Activated gamma-delta T cell (primary cell): ENCODE measurements around the gene TSPAN32.
"Not testable (repeated sequence)": the region's sequence is repeated elsewhere in the genome, so short reads cannot be mapped to it uniquely, and the experiment has no call there.

Experiments used
- DNase-seq: peaks from one replicate; lab custom pipeline; 2025; lab: John Stamatoyannopoulos, UW

Gene TSPAN32

DNA sequence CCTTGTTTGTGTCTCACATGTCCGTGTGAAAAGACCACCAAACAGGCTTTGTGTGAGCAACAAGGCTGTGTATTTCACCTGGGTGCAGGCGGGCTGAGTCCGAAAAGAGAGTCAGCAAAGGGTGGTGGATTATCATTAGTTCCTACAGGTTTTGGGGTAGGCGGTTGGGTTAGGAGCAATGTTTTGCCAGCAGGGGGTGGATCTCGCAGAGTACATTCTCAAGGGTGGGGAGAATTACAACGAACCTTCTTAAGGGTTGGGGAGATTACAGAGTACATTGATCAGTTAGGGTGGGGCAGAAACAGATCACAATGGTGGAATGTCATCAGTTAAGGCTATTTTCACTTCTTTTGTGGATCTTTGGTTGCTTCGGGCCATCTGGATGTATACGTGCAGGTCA, 36.9 kb downstream of the TSPAN32 start:
- DNase-seq: not testable (repeated sequence)

GRCh38 chr11:2342557-2342956, 40.7 kb downstream of the TSPAN32 start:
- no peak for DNase-seq

GRCh38 chr11:2342981-2343380, 41.2 kb downstream of the TSPAN32 start:
- no peak for DNase-seq

- no peak for DNase-seq
Measured at GRCh38 chr11:2343502-2343901, 41.7 kb downstream of the TSPAN32 start.

DNA sequence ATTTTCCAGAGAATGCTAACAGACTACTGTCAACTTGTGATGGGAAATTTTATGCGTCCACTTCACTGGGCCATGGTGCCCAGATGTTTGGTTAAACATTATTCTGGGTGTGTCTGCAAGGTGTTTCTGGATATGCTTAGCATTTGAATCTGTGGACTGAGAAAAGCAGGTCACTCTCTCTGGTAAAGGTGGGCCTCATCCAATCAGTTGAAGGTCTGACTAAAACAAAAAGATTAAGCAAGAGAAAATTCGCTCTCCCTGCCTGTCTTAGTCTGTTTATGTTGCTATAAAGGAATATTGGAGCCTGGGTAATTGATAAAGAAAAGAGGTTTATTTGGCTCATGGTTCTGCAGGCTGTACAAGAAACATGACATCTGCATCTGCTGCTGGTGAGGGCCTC, 43.2 kb downstream of the TSPAN32 start:
- no peak for DNase-seq

GRCh38 chr11:2346014-2346413, 44.2 kb downstream of the TSPAN32 start:
- DNase-seq: no peak

GRCh38 chr11:2346586-2347307, 44.9 kb downstream of the TSPAN32 start:
- no peak for DNase-seq

GRCh38 chr11:2347308-2347830, 45.6 kb downstream of the TSPAN32 start:
- DNase-seq: no peak

GRCh38 chr11:2348986-2349385, 47.2 kb downstream of the TSPAN32 start:
- no peak for DNase-seq

GRCh38 chr11:2351701-2352100, 49.9 kb downstream of the TSPAN32 start:
- DNase-seq: no peak

DNA sequence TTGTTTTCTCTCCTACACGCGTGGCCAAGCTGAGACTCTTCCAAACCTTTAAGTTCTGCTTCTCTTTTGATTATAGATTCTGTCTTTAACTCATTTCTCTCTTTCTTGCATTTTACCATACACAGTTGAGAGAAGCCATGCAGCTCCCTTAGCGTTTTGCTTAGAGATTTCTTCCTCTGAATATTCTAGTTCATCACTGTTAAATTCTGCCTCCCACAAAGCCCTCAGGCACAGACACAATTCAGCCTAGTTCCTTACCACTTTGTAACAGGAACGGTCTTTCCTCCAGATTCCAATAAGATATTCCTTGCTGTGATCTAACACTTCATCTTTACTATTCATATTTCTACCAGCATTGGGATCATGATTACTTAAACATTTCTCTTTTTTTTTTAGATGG, 50.6 kb downstream of the TSPAN32 start:
- DNase-seq: no peak

GRCh38 chr11:2355000-2355644, 53.3 kb downstream of the TSPAN32 start:
- DNase-seq: no peak

GRCh38 chr11:2357246-2357645, 55.4 kb downstream of the TSPAN32 start:
- no peak for DNase-seq

- DNase-seq: not testable (repeated sequence)
Measured at GRCh38 chr11:2357651-2358050, 55.8 kb downstream of the TSPAN32 start.

DNA sequence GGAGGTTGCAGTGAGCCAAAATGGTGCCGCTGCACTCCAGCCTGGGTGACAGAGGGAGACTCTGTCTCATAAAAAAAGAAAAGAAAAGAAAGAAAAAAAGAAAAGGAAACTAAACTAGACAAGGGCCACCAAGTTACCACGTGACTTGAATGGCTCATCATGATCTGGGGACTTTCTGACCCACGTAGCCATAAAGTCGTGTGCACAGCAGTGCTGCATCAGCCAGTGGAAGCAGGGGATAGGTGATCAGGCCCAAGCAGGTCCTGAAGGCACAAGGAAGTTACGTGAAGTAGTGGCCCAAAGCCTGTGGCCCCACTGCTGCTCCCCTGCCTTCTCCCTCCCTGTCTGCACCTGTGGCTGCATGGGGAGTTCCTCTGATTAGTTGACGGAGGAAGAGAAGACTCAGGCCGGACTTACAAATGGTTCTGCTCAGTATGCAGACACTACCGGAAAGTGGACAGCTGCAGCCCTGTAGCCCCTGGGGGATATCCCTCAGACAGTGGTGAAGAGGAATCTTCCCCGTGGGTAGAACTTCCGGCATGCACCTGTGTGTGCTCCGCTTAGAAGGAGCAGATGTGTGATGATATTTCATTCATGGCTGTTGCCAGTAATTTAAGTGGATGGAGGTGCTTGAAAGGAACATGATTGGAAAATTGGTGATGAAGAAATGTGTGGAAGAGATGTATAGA, 57.1 kb downstream of the TSPAN32 start:
- no peak for DNase-seq

GRCh38 chr11:2359557-2359956, 57.7 kb downstream of the TSPAN32 start:
- DNase-seq: no peak

DNA sequence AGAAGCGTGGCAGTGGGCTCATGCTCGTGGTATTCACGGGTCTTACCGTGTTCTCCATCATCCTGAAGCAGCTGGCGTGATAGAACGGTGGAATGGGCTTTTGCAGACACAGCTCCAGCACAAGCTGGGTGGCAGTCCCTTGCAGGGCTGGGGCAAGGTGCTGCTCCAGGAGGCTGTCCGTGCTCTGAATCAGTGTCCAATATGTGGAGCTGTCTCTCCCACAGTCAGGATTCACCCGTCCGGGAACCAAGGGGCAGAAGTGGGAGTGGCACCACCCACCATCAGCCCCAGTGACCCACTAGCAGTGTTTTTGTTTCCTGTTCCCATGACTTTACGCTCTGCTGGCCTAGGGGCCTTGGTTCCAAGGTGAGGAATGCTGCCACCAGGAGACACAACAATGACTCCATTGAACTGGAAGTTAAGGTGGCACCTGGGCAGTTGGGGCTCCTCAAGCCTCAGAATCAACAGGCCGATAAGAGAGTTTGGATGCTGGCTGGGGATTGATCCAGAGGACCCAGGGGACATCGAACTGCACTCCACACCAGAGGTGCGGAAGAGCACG, 58.3 kb downstream of the TSPAN32 start:
- no peak for DNase-seq

- no peak for DNase-seq
Measured at GRCh38 chr11:2361565-2361964, 59.8 kb downstream of the TSPAN32 start.

DNA sequence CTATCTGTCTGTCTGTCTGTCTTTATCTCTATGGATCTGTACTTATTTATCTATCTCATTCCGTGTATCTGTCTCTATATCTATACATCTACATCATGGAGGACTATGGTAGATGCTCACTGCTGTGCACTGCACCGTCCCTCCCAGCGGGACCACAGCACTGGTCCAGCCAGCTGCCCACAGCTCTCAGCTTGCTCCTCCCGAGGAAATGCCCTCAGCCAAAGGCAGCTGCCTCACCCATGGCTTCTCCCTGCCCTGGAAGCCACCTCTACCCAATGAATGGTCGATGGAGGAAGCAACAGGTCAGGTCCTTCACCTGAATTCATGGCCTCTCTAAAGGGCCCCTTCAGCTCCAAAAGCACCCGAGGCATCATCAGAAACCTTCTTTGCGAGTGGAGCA, 60.6 kb downstream of the TSPAN32 start:
- DNase-seq: no peak

DNA sequence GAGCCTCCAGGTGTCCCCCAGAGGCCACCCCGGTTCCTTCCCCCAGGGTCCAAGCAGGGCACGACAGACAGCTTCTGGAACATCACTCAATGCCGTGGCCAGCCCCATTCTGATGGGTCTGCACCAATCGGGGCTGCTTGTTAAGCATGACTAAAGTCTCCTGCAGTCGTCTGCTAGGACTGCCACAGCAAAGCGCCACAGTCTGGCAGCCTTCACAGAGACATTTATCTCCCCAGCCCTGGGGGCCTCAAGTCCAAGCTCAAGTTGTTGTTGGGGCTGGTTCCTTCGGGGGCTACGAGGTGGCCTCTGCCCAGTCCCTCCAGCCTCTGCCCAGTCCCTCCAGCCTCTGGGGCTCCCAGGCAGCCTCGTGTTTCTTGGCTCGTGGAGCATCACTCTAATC, 61.3 kb downstream of the TSPAN32 start:
- DNase-seq: no peak

- no peak for DNase-seq
Measured at GRCh38 chr11:2363577-2364370, 62.0 kb downstream of the TSPAN32 start.

- not testable (repeated sequence) for DNase-seq
Measured at GRCh38 chr11:2364386-2364785, 62.6 kb downstream of the TSPAN32 start.
